AG04449 (cell line): ENCODE data around the gene NAB2.
A peak's percentile ranks its signal among the peaks of the same experiment; 100 is the strongest.

ENCODE experiments used
- CTCF ChIA-PET: fragments of 350-600 bp; formaldehyde crosslinking; extraction: SDS; loops from one replicate; lab custom pipeline; 2021; ENCODE audit warnings: antibody characterized with exemption; lab: Yijun Ruan, JAX
- POLR2A ChIA-PET: fragments of 400-600, 350-600 bp; formaldehyde crosslinking; extraction: SDS; loops from one replicate; lab custom pipeline; 2020; ENCODE audit warnings: antibody characterized with exemption, inconsistent platforms; lab: Yijun Ruan, JAX
- DNase-seq: peaks from one replicate; pipeline ENCODE4 v3.0.0-alpha.2; 2010; ENCODE audit warnings: low read depth, low spot score
- H3K4me3 ChIP-seq: 2 replicates; pipeline ENCODE4 v1.5.1; 2011; ENCODE audit warnings: low read depth, mild to moderate bottlenecking, control low read depth, low read length
- CTCF ChIP-seq: IDR thresholded peaks from one replicate; pipeline ENCODE4 v1.5.1; 2011; ENCODE audit warnings: mild to moderate bottlenecking, moderate library complexity, low read length, control low read depth, inconsistent platforms; ENCODE audit not compliant: insufficient read depth; ENCODE audit errors: missing control alignments

NAB2 gene

GRCh38 chr12:57087010-57087690 is 1.8 kb upstream of the NAB2 start:
- ChIA-PET POLR2A (interaction anchor here (0.8 to 5.0 kb wide), 10 partner anchors 8 to 362 kb away, joined by 3 to 81 read pairs (median 4); partner anchors contain the start of genes NACA, NEMP1, SHMT2 and STAT6), CTCF (interaction anchor here (0.6 to 16.5 kb wide), 5 partner anchors 8 to 127 kb away, joined by 3 to 218 read pairs (median 4); partner anchors contain the start of genes NEMP1 and STAT6)
- TF ChIP-seq CTCF: no peak
- peak overlapping the region; percentile 79 for H3K4me3 ChIP-seq
- DNase-seq: no peak

GRCh38 chr12:57087691-57088353 is 1.1 kb upstream of the NAB2 start:
- no peak for TF ChIP-seq CTCF
- CTCF ChIA-PET: interaction anchor here (0.8 to 16.5 kb wide), 5 partner anchors 9 to 126 kb away, joined by 3 to 218 read pairs (median 4); partner anchors contain the start of genes NEMP1 and STAT6
- POLR2A ChIA-PET: interaction anchor here (0.8 to 5.0 kb wide), 12 partner anchors 9 to 371 kb away, joined by 3 to 81 read pairs (median 4); partner anchors contain the start of genes NACA, NEMP1, SHMT2 and STAT6
- peak overlapping the region; percentile 79 for H3K4me3 ChIP-seq
- peak; percentile 88 for DNase-seq

- no peak for TF ChIP-seq CTCF
- CTCF ChIA-PET: interaction anchor here (0.8 to 16.5 kb wide), 10 partner anchors 16 to 154 kb away, joined by 3 to 218 read pairs (median 4); partner anchors contain the start of gene STAT6
- peak overlapping the region; percentile 91 for H3K4me3 ChIP-seq
- no peak for DNase-seq
- POLR2A ChIA-PET: interaction anchor here (0.8 to 5.0 kb wide), 8 partner anchors 8 to 38 kb away, joined by 3 to 81 read pairs (median 4); partner anchors contain the start of genes LRP1, NEMP1 and STAT6
These were observed 644 bp downstream of the NAB2 start for GRCh38 chr12:57089271-57090245.

GRCh38 chr12:57090490-57090889 is 1.6 kb downstream of the NAB2 start:
- peak overlapping the region; percentile 91 for H3K4me3 ChIP-seq
- CTCF ChIA-PET: interaction anchor here (0.8 to 16.5 kb wide), 10 partner anchors 8 to 153 kb away, joined by 3 to 218 read pairs (median 6); partner anchors contain the start of genes NEMP1 and STAT6

More at GRCh38 chr12:57090490-57090889, 1.6 kb downstream of the NAB2 start:
- POLR2A ChIA-PET: interaction anchor here (0.8 to 5.0 kb wide), 5 partner anchors 7 to 37 kb away, joined by 4 to 81 read pairs (median 10); partner anchors contain the start of genes LRP1 and STAT6
- DNase-seq: no peak
- no peak for TF ChIP-seq CTCF
